Heart left ventricle (tissue), 16 donors: ENCODE results near the gene VTCN1. TPM values are rescaled to one million over a fixed set of nuclear protein-coding genes. Genes with fewer than 3 reads are reported as not detected.
A peak's percentile ranks its signal among the peaks of the same experiment; 100 is the strongest.

Experiments used
- ATAC-seq, 4 donors: fragments of 200-7000 bp; cut with Tn5 transposase; one replicate each; pipeline ENCODE4 v1.9.1; 2020 to 2022; ENCODE audit warnings: moderate library complexity in 4 of 4, mild to moderate bottlenecking in 3 of 4, moderate number of reproducible peaks in 1 of 4
- DNase-seq, 5 donors: peaks; one replicate each; pipeline ENCODE4 v3.0.0-alpha.2; 2020
- H3K27ac ChIP-seq, 12 donors: fragments of 200-600 bp; sonication (generic) in 4 of 12; one replicate each; pipeline versions ENCODE4 v1.5.0 to v1.8.0; 2016 to 2022; ENCODE audit warnings: mild to moderate bottlenecking in 2 of 12
- H3K27me3 ChIP-seq, 9 donors: fragments of 200-600 bp; sonication (generic) in 2 of 9; one replicate each; pipeline versions ENCODE4 v1.5.1 to v1.8.0; 2016 to 2022; ENCODE audit warnings: mild to moderate bottlenecking in 3 of 9
- H3K36me3 ChIP-seq, 9 donors: fragments of 200-600 bp; sonication (generic) in 2 of 9; one replicate each; pipeline versions ENCODE4 v1.5.0 to v1.8.0; 2018 to 2022; ENCODE audit warnings: mild to moderate bottlenecking in 2 of 9
- H3K4me1 ChIP-seq, 12 donors: fragments of 200-600 bp; sonication (generic) in 4 of 12; one replicate each; pipeline versions ENCODE4 v1.5.0 to v1.8.0; 2016 to 2022; ENCODE audit warnings: mild to moderate bottlenecking in 3 of 12
- H3K4me3 ChIP-seq, 12 donors: fragments of 200-600 bp; sonication (generic) in 4 of 12; one replicate each; pipeline versions ENCODE4 v1.5.0 to v1.8.0; 2017 to 2022; ENCODE audit warnings: mild to moderate bottlenecking in 9 of 12, moderate library complexity in 4 of 12
- H3K9me3 ChIP-seq, 12 donors: fragments of 200-600 bp; sonication (generic) in 4 of 12; one replicate each; pipeline versions ENCODE4 v1.5.0 to v1.8.0; 2016 to 2022; ENCODE audit warnings: mild to moderate bottlenecking in 1 of 12
- CTCF ChIP-seq, 12 donors: fragments of 200-600 bp; sonication (generic) in 4 of 12; IDR thresholded peaks; one replicate each; pipeline versions ENCODE4 v1.5.0 to v1.8.0; 2018 to 2022; ENCODE audit warnings: antibody characterized with exemption in 12 of 12, mild to moderate bottlenecking in 5 of 12
- POLR2A ChIP-seq, 2 donors: fragments of 450-650 bp; IDR thresholded peaks; one replicate each; pipeline ENCODE4 v1.6.1; 2017; ENCODE audit warnings: antibody characterized with exemption in 2 of 2, mild to moderate bottlenecking in 2 of 2, moderate library complexity in 2 of 2
- WGBS, 4 donors: extraction: QIAGEN DNeasy Blood & Tissue Kit in 2 of 4; methylation state at CpG; one replicate each; pipeline versions ENCODE4 v1.1.5 to v1.1.7; 2013 to 2018; 5-methylcytosine and 5-hydroxymethylcytosine counted together
- intact Hi-C, 10 donors: fragments of 100-400 bp; cut with DNase I; formaldehyde crosslinking; loops; one replicate each; pipeline versions ENCODE4 v1.11.1 to v1.14.2; 2022
- microRNA counts, 2 donors: library from miRNA; unstranded; fragments of <30 nt; microRNA quantifications; one replicate each; lab custom pipeline; 2016
- microRNA-seq, 4 donors: library from miRNA; unstranded; fragments of <30 nt; microRNA quantifications; one replicate each; pipeline versions ENCODE4 to v1.2.0, GENCODE V29; 2017 to 2020
- polyA plus RNA-seq, 2 donors: library from polyadenylated mRNA; stranded (reverse); fragments of 200-250 nt; gene quantifications; one replicate each; pipeline ENCODE4 v1.2.3, GENCODE V29; 2013
- total RNA-seq, 9 donors: library from RNA; depleted of rRNA in 2 of 9; stranded (reverse); fragments of >200 nt in 2 of 9; fragmentation: NEBNext Ultra II Directional in 3 of 9; extraction: Animal tissue kit (Norgen Biotek cat#: 25700) in 3 of 9; gene quantifications; one replicate each; pipeline versions ENCODE4 v1.1.0 to v1.2.4, GENCODE V29; 2016 to 2023
- donor health status: ischemic (EF 13 %, LVEDD 7.1; RV severe dilation, severe dysfunction).
- donor health status: healthy with polysubstance abuse.
- donor health status: DM: no; HTN: yes; CAD: no.
- donor health status: DM: no; HTN: no; CAD: no.
- donor health status: ischemic (EF 25% LVEDD 6.9; RV normal size, moderate dysfunction).
- donor health status: ischemic (EF 25% LVEDD 5.7; RV mildly dilated, moderate dysfunction).
- donor health status: healthy.
- donor health status: DM: yes; HTN: yes; CAD: no.
- donor health status: ischemic (EF 35%, LVEDD 5.7; RV mildly dilated, moderate dysfunction).
- donor health status: nonischemic (EF 11% LVEDD 7.7; RV severe dilation, severe dysfunction).
- donor health status: DM: yes; HTN: yes; CAD: no.
- donor health status: PGD.
- donor health status: ischemic (EF 29% LVEDD 5.4; RV normal size, mild dysfunction).
- donor health status: nonischemic (EF 23%, LVEDD 6.1; RV moderate dilation, normal function).

VTCN1 gene
- total and polyA plus RNA-seq, 11 donors = 0.09 to 0.16 TPM; not detected in 9

- peak overlapping the region in 1 of 12 donors; percentile 46 for H3K27ac ChIP-seq
- no peak overlapping the region for H3K4me3 ChIP-seq
- H3K36me3 ChIP-seq = peaks cover 0 to 98% (median 10%) of the 10 kb centered on the region in 9 donors
- TF ChIP-seq CTCF (IDR thresholded peaks at IDR 0.05) (peak in 4 of 12 donors; percentile 7 to 30 (median 19)), POLR2A (IDR thresholded peaks at IDR 0.05) (no peak)
- WGBS, 4 donors = 83 to 86% (median 86%) methylated on average over 6 of the region's 6 CpGs
- intact Hi-C loops = loop anchor here in 1 of 10 donors (5.0 kb wide), 1 partner anchor 33 kb away; no protein-coding TSS in a partner anchor
- H3K9me3 ChIP-seq = no peaks in the 10 kb centered on the region
- H3K27me3 ChIP-seq = no peaks in the 10 kb centered on the region
- DNase-seq (no peak), ATAC-seq (peak in 1 of 4 donors; percentile 35)
- H3K4me1 ChIP-seq = peaks cover 0 to 23% (median 9%) of the 10 kb centered on the region in 12 donors
These were observed 116.7 kb downstream of the VTCN1 start for GRCh38 chr1:117093870-117094621.

MicroRNAs within 50 kb of the gene (microRNA counts, 767-probe panel; counts per million panel counts)
- microRNA hsa-miR-942 (lab: Ali Mortazavi, UCI) = 886 to 908 counts per million in 2 donors

Small RNA genes within 50 kb of the gene (microRNA-seq; reads per million reads assigned to microRNA genes)
- gene MIR942 = 6.2 to 11.0 (median 7.9) reads per million in 4 donors

Other genes starting within 250 kb of the VTCN1 start
- gene CD101, start 209.2 kb downstream of the VTCN1 start, total RNA-seq = 1 to 10 TPM in 5 of 9 donors, under 1 TPM in 4; 0.54 to 2.5 (median 1.0) TPM
- gene CD101, start 209.2 kb downstream of the VTCN1 start, polyA plus RNA-seq = under 1 TPM; 0.38 to 0.72 TPM
- gene TTF2, start 150.6 kb downstream of the VTCN1 start, total RNA-seq = 10 to 100 TPM in 4 of 9 donors, 1 to 10 TPM in 5; 2.8 to 20.7 (median 9.5) TPM
- 1 to 10 TPM; 1.2 to 3.7 TPM for gene TTF2, start 150.6 kb downstream of the VTCN1 start, polyA plus RNA-seq
- 10 to 100 TPM in 5 of 9 donors, 1 to 10 TPM in 4; 6.9 to 22.2 (median 12.7) TPM for gene TRIM45, start 89.2 kb downstream of the VTCN1 start, total RNA-seq
- gene TRIM45, start 89.2 kb downstream of the VTCN1 start, polyA plus RNA-seq = 1 to 10 TPM; 1.4 to 7.6 TPM
- 10 to 100 TPM; 15.8 to 36.5 (median 23.9) TPM for gene MAN1A2, start 156.5 kb upstream of the VTCN1 start, total RNA-seq
- 10 to 100 TPM in 1 of 2 donors, 1 to 10 TPM in 1; 5.1 to 12.9 TPM for gene MAN1A2, start 156.5 kb upstream of the VTCN1 start, polyA plus RNA-seq